GM19328 (cell line): Measurements from ENCODE around the gene PRKCA.

Experiments used
- ATAC-seq: cut with Tn5 transposase; IDR thresholded peaks from one replicate; pipeline ENCODE4 v1.9.1; 2021; ENCODE audit warnings: mild to moderate bottlenecking, moderate library complexity; ENCODE audit not compliant: unreplicated experiment

Gene PRKCA

DNA sequence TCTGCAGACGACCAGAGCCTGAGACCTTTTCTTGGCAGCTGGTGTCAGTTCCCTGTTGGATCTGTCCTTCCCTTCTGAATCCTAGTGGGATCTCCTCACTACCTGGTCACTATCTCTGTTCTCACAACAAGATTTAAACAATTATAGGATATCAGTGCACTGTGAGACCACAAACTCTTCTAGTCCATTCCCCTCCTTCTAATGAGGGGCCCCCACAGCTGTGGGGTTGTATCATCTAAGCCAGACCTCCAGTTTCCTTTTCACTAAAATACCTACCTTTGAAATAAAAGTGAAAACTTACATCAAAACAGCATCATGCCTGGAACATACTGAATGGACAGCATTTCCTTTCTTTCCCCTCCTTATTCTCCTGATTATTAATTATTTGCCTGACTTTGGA, 233.2 kb downstream of the PRKCA start:
- ATAC-seq: no peak

DNA sequence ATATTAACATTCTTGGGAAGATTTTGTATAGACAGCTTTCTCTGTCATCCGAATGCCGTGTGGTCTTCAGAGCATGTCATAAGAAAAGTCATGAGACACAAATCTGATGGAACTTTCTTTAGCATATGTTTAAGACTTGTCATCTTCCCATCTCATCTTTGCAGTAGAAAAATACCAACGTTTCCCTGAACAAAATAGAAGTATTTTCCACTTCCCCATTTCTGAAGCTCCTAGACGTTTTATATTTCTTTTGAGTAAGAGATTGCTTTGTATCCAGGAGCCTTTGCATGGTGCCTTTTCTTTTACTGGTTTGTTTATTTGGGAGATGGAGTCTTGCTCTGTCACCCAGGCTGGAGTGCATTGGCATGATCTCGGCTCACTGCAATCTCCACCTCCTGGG, 235.1 kb downstream of the PRKCA start:
- ATAC-seq: no peak

DNA sequence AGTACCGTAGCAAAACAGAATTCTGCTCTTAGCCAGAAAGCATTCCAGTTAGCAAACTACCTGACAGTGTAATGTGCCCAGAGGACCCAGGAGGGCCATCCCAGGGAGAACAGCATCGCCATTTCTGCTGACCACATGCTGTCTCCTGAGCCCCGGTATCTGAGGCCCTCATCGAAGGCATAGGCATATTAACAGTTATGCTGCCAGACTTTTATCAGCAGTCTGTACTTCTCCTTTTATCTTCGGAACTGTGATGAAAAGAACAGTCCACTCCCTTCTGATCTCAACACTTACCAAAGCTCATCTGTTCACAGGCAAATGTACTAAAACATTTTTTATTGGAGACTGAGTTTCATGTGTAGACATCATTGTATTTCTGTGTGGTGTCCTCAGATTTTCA, 236.4 kb downstream of the PRKCA start:
- no peak for ATAC-seq

DNA sequence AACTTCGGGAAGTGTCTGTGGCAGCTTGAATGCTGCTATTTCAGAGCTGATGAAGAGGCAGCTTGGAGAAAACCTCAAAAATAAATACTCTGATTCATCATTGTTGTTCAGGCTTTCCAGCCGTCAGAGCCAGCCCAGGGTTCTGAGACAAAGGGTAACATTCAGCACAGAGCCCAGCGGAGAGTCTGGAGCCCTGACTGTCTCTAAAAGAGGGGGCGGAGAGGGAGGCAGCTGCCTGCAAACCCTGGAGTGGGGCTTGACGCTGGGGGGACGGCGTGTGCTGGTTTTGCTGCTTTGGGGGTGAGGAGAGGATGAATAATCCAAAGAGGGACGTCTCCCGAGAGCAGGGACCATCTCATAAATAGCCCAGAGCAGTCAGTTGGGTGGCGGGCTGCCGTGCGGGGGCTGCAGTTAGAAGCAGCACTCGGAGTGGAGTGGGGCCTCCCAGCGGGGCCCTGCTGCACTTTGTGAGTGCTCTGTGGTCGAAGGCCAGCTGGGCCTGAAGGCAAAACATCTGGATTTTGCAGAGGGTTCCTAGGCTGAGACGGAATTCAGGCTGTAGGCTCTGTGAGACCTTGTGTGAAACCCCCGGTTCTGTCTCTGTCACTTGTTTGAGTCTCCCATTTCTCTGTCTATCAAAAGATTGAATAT, 237.8 kb downstream of the PRKCA start:
- no peak for ATAC-seq

DNA sequence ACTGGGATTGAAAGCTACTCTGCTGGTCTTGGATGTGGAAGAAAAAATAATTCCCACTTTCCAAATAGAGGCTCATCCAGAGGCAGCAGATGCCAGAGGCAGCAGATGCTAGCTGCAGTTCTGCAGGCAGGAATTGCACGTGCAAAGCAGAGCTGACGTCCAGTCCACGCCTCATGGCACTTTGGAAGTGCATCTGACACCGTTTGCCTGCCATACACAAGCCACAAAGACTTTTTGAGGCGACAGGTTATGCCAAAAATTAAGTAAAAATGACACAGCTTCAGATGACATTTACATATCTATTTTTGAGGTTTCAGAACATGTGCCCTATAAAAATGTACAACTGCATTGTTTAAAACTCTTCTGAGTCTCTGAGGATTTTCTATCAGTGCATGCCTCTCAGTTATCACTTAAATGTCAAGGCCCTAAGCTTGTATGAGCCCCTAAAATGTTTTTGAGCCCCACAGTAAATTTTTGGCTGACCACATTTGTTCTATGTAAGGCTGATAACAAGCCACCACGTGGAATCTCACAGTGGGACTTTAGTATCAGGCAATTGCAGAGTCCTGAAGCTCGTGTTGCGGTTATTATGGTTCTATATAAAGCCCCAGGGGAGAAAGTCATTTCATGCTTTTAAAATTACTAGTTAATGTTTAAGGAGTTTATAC, 239.2 kb downstream of the PRKCA start:
- peak; percentile 71 for ATAC-seq

DNA sequence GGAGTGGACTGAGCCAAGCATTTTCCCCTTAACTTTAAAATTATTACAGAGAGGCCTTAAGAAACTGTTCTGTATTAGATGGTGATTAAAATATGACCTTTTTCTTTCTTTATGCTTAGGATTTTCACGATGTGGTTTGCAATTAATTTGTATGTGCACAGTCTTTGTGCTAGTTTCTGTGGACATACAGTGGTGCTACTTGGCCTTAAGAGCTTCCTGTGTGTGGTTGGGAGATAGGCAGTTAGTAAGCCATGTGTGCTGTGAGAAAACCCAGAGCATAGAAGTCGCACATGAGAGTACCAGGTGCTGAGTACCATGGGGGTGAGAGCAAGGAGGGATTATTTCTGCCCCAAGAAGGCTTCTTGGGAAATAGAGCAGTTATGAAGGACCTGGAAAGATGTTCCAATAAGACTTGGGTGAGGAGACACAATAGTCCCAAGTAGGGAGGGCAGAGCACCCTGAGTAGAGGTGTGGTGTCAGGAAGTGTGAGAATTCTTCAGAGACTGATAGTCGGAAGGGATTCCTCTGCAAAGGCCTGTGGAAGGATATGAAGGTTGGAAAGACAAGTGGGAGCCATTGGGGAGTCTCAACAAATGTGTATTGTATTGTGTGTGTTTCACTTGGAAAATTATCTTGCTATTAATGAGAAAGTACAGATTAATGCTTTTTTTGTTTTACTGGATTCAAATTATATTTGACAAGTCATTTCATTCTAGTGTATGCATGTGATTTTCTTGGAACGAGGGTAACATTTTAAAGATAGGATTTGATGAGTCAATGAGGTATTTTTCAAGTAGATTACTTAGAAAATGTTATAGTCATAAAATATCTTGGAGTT, 239.9 kb downstream of the PRKCA start:
- peak; percentile 88 for ATAC-seq

DNA sequence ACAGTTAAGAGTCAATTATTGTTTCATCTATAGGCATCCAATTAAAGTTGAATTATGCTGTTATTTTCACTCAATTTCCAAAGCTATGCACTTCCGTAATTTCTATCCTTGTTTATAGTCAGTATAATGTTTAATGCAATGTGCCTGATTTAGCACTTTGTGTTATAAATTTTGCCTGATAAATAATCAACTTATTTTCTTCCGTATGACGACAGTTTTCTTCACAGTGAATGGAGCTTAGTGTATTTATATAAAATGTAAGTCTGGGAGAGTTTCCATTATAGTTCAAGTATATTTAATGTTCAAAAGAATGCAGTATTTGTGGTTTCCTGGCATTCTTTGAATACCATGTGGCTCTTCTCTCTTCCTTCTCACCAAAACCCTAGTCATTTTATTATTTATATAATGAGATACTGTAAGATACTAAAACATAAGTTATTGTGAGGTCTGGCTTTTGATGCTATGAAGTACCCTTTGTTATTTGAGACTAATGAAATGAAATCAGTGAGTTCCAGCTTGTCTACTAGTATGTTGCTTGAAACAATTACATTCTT, 240.6 kb downstream of the PRKCA start:
- ATAC-seq: no peak

DNA sequence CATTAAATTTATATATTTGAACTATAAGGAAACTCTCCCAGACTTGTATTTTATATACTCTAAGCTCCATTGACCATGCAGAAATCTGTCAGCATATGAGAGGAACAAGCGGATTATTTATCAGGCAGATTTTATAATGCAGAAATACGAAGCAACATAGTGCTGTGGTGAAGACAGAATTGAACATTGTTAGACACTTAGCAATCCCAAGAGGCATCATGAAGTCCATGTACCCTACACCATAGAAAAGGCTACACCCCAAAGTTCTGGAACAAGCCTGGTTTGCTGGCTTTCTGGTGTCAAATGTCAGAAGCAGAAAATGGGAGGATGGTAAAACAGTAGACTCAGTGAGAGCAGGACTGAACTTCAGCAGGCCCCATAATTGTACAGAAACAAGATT, 241.1 kb downstream of the PRKCA start:
- no peak for ATAC-seq

DNA sequence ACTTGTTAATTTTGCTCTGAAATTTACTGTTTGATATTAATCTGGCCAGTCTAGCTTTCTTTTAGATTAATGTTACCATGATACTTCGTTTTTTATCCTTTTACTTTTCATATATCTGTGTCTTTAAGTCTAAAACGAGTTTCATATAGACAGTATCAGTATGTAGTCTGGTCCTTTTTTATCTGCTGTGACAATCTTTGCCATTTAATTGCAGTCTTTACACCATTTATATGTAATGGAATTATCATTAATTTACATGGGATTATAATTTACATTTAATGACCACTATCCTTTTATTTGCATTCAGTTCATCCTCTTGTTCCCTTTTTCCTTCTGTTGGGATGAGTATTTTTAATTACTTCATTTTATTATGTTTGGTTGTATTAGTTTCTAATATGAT, 243.5 kb downstream of the PRKCA start:
- ATAC-seq: no peak

DNA sequence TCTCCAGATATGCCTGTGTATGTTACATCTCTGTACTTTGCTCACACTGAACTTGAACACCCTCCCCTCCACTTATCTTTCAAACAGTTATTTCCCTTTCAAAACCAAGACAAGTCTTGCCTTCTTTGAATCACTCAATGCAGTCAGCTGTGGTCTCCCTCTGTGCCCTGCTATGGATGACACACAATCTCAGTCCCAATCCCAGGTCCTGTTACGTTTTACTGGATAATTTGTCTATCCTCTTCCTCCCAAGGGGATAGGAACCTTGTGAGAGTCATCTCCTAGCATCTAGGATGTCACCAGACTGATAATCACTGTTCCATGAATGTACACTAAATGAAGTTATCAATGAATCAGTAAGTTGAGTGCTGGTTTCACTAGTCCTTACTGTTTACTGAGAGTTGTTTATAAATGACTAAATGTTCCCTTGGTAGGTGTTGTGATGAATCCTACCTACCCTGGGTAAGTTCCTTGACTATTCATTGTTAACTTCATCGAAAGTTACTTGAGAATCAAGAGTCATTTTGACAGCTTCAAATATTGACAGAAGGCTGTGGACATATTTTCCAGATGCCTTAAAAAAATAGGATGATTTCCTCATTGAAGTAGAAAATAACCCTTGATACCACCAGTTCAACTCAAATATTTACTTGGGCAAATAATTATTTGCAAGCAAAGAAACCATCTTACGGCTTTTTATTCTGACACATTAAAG, 244.9 kb downstream of the PRKCA start:
- ATAC-seq: no peak

DNA sequence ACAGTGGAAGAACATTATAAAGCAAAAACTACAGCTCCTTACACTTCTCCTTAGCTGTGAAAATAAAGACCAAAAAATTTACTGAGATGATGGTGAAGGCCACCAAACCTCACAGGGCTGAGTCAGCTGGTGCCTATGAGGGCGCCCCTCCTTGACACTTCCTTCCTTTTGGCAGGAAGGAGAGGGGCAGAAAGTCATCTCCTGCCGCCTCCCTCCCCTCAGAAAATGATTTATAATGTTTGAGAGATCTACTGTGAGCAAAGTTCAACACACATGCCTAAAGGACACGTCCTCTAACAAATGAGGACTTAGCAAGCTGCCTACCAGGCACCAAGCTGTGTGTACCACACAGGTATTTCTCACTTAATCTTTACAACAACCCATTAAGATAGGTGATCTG, 245.7 kb downstream of the PRKCA start:
- ATAC-seq: no peak

DNA sequence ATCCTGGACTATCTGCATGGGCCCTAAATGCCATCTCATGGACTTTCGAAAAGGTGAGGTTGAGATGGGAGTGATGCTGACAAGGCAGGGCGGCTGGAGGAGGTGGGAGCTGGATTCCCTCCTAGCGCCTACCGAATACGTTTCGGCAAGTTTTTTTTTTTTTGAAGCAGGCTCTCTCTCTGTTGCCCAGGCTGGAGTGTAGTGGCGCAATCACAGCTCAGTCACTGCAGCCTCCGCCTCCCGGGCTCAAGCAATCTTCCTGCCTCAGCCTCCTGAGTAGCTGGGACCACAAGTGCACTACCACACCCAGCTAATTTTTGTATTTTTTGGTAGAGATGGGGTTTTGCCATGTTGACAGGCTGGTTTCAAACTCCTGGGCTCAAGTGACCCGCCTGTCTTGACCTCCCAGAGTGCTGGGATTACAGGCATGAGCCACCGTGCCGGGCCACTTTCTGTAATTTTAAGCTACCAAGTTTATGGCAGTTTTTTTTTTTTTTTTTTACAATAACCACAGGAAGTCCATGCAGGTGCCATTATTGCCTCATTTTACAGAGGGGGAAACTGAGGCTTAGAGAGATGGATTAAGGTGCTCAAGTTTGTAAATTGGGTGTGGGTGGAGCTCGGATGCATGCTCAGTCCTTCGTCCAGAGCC, 246.4 kb downstream of the PRKCA start:
- no peak for ATAC-seq

DNA sequence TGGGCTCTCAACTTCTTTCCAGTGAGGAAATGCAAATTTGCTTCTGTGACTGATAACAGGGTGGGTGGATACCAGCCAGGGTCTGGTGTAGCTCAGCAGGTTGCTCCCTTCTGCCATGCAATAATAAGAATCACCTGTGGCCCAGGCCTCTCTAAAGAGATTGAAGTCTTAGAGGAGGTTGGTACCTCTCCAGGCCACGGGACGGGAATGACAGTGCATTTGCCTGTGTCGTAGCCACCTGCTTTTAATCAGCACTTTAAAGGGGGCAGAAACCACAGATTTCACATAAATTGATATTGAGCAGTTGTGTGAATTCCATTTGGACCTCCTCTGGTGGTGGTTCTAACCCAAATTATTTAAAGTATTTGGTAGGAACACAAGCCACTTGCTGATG, 246.9 kb downstream of the PRKCA start:
- no peak for ATAC-seq

DNA sequence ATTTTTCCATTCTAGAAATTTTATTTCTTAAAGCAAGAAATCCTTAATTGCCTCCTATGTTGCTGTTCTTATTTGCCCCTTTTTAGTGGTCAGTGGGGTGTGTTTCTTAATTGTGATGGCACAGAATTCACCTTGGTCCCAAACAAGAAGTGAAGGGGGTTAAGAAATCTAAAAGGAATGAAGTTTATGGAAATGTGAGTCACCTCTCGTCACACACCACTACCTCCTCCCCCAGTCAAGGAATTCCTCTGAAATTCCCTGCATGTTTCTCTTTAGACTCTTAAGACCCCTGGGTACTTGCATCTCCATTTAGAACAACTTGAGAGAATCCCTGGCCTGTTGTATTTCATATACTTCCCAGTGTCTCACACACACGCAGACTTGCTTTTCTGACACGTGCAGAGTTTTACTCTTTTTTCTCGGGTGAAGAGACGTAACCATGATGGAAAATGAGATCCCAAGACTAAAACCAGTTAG, 247.4 kb downstream of the PRKCA start:
- no peak for ATAC-seq

DNA sequence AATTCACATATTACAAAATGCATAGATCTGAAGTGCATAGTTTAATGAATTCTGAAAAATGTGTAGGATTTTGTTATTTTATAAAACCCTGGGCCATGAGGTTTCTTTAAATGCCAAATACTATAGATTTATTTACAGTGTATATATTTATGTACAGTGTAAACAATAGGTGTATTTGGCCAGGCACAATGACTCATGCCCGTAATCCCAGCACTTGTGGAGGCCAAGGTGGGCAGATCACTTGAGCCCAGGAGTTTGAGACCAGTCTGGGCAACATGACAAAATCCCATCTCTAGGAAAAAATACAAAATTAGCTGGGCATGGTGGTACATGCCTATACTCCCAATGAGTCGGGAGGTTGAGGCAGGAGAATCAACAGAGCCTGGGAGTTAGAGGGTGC, 249.4 kb downstream of the PRKCA start:
- no peak for ATAC-seq

DNA sequence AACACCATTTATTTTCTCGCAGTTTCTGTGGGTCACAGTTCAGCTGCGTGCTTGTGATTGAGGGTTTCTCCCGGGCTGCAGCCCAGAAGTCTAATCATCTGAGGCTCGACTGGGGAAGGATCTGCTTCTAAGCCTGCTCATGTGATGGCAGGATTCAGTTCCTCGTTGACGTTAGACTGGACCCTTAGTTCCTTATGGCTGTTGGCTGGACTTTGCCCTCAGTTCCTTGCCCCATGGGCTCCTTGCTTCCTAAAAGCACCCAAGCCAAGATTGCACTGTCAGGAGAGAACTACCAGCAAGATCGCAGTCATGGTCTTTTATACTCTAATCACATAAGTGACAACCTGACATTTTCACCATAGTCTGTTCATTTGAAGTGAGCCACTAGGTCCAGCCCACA, 250.0 kb downstream of the PRKCA start:
- ATAC-seq: no peak

DNA sequence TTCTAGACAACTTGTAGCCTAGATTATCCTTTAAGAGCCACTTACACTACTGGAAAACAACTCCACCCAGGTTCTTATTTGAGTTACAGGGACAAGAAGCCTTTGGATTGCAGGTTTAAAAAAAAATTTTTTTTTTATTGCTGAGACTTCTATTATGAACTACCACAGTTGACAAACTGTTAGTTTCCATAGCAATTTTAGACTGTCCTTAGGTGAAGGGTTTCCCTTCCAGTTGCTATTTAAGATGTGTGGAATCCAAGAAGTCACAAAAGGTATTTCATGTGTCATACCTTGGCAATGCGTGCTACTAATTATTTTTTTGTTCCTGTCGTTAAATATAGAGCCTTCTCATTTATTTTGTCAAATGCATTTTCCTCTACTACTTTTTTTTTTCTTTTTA, 253.2 kb downstream of the PRKCA start:
- ATAC-seq: no peak

DNA sequence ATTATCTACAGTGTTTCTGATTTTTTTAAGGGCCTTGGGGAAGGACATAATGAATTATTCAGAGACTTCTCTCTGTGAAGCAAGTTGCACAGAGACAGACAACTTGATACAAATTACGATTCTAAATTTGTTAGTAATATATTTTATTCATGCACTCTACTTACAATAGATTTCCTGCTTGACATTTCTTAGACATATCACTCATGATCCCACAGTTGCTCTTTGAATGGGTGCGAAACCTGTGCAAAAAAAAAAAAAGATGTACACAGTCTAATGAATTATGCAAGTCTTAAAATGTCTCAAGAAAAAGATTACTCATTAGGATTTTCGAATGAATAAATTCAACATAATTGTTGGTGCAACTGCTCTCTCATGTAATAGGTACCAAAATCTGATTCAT, 254.8 kb downstream of the PRKCA start:
- ATAC-seq: no peak

DNA sequence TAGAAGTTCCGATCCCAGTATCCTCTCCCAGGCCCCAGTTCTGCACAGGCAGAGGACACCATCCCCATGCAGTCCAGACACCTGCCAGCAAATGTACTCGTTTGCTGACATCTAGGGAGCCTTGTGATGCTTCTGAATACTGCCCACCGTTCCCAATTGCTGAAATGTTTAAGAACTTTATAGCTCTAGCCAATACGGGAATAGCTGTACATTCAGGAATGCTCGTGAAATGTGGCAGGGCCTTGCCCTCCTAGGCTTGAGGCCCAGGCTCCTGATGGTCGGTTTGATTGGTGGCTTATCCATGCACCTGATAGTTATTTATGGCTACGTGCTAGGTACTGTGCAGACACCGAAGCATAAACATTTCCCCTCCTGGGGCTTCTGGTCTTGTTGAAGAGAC, 255.5 kb downstream of the PRKCA start:
- no peak for ATAC-seq

DNA sequence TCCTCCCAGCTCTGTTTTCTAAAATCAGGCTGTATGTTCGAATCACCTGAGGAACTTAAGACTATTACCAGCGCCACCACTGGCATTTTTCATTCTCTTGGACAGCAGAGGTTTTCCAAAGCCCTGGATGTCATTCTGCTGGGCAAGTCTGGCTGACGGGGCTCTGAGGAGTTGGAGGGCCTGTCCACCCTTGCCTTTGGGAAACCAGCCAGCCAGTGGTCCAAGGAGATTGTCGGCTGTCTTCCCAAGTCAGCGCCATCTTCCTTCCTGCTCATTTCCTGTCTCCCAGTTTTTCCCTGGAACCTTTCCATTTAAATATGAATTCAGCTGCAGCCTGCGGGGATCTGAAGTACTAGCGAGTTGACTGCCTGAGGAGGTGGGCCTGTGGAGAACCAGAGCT, 258.3 kb downstream of the PRKCA start:
- ATAC-seq: no peak

DNA sequence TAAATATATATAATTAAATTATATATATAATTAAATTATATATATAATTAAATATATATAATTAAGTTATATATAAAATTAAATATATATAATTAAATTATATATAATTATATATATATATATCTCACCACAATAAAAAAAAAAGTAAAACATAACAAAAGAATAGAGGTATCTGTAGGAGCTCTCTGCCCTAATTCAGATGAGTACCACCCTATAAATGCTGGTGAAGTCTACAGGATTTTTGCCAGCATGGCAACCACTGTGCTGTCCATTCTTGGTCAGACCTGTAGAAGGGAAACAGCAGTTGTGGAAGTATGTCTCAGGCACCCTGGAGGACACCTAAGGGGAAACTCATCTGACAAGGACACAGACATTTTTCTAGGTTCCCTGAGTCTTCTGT, 259.7 kb downstream of the PRKCA start:
- no peak for ATAC-seq
